Ovary (tissue), 3 donors: ENCODE results near the gene APBA1.

Source experiments
- EP300 ChIP-seq: sonication (generic); formaldehyde crosslinking; IDR thresholded peaks from one replicate; pipeline ENCODE4 v1.6.1; 2017; ENCODE audit warnings: antibody characterized with exemption
- POLR2A ChIP-seq: fragments of 450-650 bp; IDR thresholded peaks from one replicate; pipeline ENCODE4 v1.6.1; 2017; ENCODE audit warnings: antibody characterized with exemption, mild to moderate bottlenecking, moderate library complexity
- TF ChIP-seq, protein P1 (sequence below), 3 donors: fragments of 450-650 bp in 2 of 3; fragments of 200-600 bp in 1 of 3; IDR thresholded peaks; one replicate each; pipeline versions ENCODE4 v1.5.1 to v1.8.0; 2016 to 2022; ENCODE audit warnings: antibody characterized with exemption in 3 of 3, mild to moderate bottlenecking in 1 of 3
- donor health status: DM: no; HTN: no; CAD: no.

DNA sequence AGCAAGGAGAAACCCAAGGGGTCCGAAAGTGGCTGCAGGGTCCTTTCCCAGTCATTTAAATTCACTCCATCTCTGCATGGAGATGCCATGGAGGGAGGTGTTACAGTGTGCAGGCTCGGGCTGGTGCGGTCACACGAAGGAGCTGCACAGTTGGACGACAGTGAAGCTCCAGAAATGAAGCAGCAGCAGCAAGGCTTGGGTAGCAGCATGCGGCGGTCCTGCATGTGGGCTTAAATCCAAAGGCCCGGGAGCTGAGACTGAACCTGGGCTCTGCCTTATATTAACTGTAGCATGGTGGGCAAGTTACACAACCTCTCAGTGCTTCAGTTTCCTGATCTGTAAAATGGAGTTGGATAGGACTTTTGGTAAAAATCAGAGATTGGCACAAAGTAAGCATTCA lies 51.4 kb downstream of the APBA1 start:
- TF ChIP-seq, protein P1, sequence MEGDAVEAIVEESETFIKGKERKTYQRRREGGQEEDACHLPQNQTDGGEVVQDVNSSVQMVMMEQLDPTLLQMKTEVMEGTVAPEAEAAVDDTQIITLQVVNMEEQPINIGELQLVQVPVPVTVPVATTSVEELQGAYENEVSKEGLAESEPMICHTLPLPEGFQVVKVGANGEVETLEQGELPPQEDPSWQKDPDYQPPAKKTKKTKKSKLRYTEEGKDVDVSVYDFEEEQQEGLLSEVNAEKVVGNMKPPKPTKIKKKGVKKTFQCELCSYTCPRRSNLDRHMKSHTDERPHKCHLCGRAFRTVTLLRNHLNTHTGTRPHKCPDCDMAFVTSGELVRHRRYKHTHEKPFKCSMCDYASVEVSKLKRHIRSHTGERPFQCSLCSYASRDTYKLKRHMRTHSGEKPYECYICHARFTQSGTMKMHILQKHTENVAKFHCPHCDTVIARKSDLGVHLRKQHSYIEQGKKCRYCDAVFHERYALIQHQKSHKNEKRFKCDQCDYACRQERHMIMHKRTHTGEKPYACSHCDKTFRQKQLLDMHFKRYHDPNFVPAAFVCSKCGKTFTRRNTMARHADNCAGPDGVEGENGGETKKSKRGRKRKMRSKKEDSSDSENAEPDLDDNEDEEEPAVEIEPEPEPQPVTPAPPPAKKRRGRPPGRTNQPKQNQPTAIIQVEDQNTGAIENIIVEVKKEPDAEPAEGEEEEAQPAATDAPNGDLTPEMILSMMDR (IDR thresholded peaks at IDR 0.05), result no peak
- TF ChIP-seq POLR2A (no peak), EP300 (no peak)
